MM.1S (cell line): ENCODE data around the gene TMEM109.

Source experiments
- CTCF ChIP-seq: fragments of 300-600 bp; sonication (generic); IDR thresholded peaks from 2 replicates; pipeline ENCODE4 v1.5.1; 2016; ENCODE audit warnings: antibody characterized with exemption, low read length, mixed read lengths
- EZH2 ChIP-seq: fragments of 300-600 bp; sonication (generic); optimal IDR thresholded peaks from 2 replicates; pipeline ENCODE3; 2017; ENCODE audit warnings: low read depth, mild to moderate bottlenecking, antibody characterized with exemption, low read length, mixed read lengths

GRCh38 chr11:60950933-60951605, 37.1 kb downstream of the TMEM109 start:
- TF ChIP-seq EZH2 (no peak), CTCF (no peak)
